Mesendoderm (in vitro differentiated cells): ENCODE data around the gene CSRNP3.
A peak's percentile ranks its signal among the peaks of the same experiment; 100 is the strongest.

Experiments used
- DNase-seq: peaks from one replicate; pipeline ENCODE4 v3.0.0; 2013
- H2AK5ac ChIP-seq: 2 replicates; pipeline ENCODE4 v1.6.1; 2013; ENCODE audit warnings: low read length, inconsistent platforms
- H2BK120ac ChIP-seq: 2 replicates; pipeline ENCODE4 v1.6.1; 2013; ENCODE audit warnings: low read depth, mild to moderate bottlenecking, low read length, moderate library complexity, mixed read lengths
- H2BK15ac ChIP-seq: replicated peaks from 2 replicates; pipeline ENCODE4 v1.6.1; 2013; ENCODE audit warnings: low read depth, mild to moderate bottlenecking, moderate library complexity
- H2BK5ac ChIP-seq: 2 replicates; pipeline ENCODE4 v1.6.1; 2013; ENCODE audit warnings: low read length, inconsistent platforms
- H3K18ac ChIP-seq: 2 replicates; pipeline ENCODE4 v1.6.1; 2013; ENCODE audit warnings: mild to moderate bottlenecking, low read length, mixed read lengths
- H3K23ac ChIP-seq: one replicate; pipeline ENCODE4 v1.6.1; 2013; ENCODE audit warnings: low read length
- H3K27ac ChIP-seq: 2 replicates; pipeline ENCODE4 v1.5.1; 2013; ENCODE audit warnings: low read depth, mild to moderate bottlenecking, inconsistent platforms, low read length, moderate library complexity
- H3K27me3 ChIP-seq: 2 replicates; pipeline ENCODE4 v1.6.1; 2013; ENCODE audit warnings: low read length, control low read depth, mild to moderate bottlenecking, inconsistent platforms; ENCODE audit not compliant: insufficient read depth, poor library complexity
- H3K36me3 ChIP-seq: 2 replicates; pipeline ENCODE4 v1.6.1; 2013; ENCODE audit warnings: low read length, inconsistent platforms; ENCODE audit not compliant: control insufficient read depth, insufficient read depth
- H3K4ac ChIP-seq: one replicate; pipeline ENCODE4 v1.6.1; 2013; ENCODE audit warnings: low read depth, mild to moderate bottlenecking, low read length, moderate library complexity
- H3K4me1 ChIP-seq: 2 replicates; pipeline ENCODE4 v1.6.1; 2013; ENCODE audit warnings: low read depth, low read length, inconsistent platforms; ENCODE audit not compliant: control insufficient read depth
- H3K4me2 ChIP-seq: 2 replicates; pipeline ENCODE4 v1.6.1; 2013; ENCODE audit warnings: low read length
- H3K4me3 ChIP-seq: 2 replicates; pipeline ENCODE4 v1.5.1; 2013; ENCODE audit warnings: mild to moderate bottlenecking, low read length
- H3K56ac ChIP-seq: one replicate; pipeline ENCODE4 v1.6.1; 2013; ENCODE audit warnings: low read length
- H3K79me1 ChIP-seq: 2 replicates; pipeline ENCODE4 v1.6.1; 2013; ENCODE audit warnings: low read length, inconsistent platforms
- H3K79me2 ChIP-seq: 2 replicates; pipeline ENCODE4 v1.6.1; 2013; ENCODE audit warnings: mild to moderate bottlenecking, low read length; ENCODE audit not compliant: control insufficient read depth, insufficient read depth
- H3K9ac ChIP-seq: 2 replicates; pipeline ENCODE4 v1.6.1; 2013; ENCODE audit warnings: low read length, inconsistent platforms
- H4K5ac ChIP-seq: one replicate; pipeline ENCODE4 v1.6.1; 2013; ENCODE audit warnings: low read length
- H4K8ac ChIP-seq: one replicate; pipeline ENCODE4 v1.6.1; 2013; ENCODE audit warnings: low read depth, mild to moderate bottlenecking, control low read depth, low read length, moderate library complexity
- WGBS: extraction: QIAGEN DNeasy Blood & Tissue Kit; methylation state at CpG from one replicate; pipeline ENCODE4 v1.1.7; 2013; ENCODE audit warnings: low lambda C conversion rate, missing lambda C conversion rate; ENCODE audit not compliant: insufficient coverage; ENCODE audit errors: extremely low coverage; 5-methylcytosine and 5-hydroxymethylcytosine counted together

Gene CSRNP3

DNA sequence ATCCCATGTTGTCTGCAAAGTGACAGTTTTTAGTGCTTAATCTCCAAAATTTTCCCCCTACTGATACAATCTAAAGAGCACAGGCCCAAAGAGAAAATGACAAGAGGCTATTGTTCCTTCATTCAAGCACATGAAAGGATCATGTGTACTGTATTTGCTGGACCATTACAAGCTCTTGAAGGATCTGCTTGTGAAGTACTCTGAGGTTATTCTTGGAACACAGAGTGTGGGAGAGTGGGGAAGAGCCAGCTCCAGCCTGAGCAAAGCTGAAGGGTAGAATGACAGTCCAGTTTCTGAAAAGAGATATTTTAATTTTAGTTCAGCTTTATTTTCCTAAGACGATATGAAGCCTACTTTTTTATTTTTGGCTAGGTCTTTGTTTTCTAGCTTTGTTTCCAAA, 212.3 kb downstream of the CSRNP3 start:
- no peak for DNase-seq
- no peak overlapping the region for H2AK5ac ChIP-seq
- no peaks in the 10 kb centered on the region for H3K79me2 ChIP-seq
- H3K18ac ChIP-seq = no peak overlapping the region
- no peak overlapping the region for H2BK120ac ChIP-seq
- H3K36me3 ChIP-seq = no peaks in the 10 kb centered on the region
- no peak overlapping the region for H2BK5ac ChIP-seq
- no peak overlapping the region for H3K4me3 ChIP-seq
- no peak overlapping the region for H3K4me2 ChIP-seq
- no peak overlapping the region for H3K27ac ChIP-seq
- no peak overlapping the region for H4K5ac ChIP-seq
- H3K4me1 ChIP-seq = no peaks in the 10 kb centered on the region
- no peak overlapping the region for H3K23ac ChIP-seq
- WGBS = no CpG with 5 or more reads among the region's 1 CpG
- no peaks in the 10 kb centered on the region for H3K27me3 ChIP-seq
- no peak overlapping the region for H4K8ac ChIP-seq
- H3K4ac ChIP-seq = no peak overlapping the region
- no peak overlapping the region for H3K9ac ChIP-seq
- H2BK15ac ChIP-seq = no peak overlapping the region
- no peak overlapping the region for H3K56ac ChIP-seq
- H3K79me1 ChIP-seq = no peaks in the 10 kb centered on the region

DNA sequence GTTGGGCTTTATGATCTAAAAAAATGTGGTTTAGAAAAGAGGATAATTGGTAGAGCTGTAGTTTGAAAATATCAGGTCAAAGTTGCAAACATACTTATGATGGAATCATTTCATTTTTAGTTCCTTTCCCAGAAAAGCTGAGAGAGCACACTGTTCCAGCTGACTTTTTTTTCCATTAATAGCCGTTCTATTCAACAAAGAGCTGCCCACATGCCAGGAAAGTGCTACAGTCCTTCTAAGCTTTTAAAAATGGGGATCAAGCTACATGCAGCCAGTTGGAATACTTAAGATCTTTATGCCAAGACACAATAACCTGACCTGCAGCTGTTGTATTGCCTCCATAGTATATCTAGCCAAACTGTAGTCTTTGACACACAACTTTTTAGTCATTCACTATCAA, 213.0 kb downstream of the CSRNP3 start:
- WGBS = no CpG with 5 or more reads among the region's 1 CpG
- no peak overlapping the region for H2BK15ac ChIP-seq

DNA sequence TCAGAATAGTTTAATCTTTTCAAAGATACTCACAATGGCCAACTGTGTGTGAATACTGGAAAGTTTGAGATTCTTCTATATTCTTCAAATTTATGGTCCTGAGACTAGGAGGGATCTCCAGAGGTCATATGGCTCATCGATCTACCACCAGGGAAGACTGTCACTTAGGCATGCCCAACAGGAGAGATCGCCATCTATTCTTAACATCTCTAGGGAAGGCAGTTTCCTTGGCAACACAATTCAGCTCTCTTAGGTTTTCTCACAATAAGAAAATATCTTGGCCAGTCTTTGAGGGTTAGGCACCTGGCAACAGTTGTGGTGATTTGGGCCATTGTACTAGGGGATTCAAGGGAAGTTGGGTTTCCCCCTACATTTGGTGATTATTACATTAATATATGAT, 217.3 kb downstream of the CSRNP3 start:
- no peaks in the 10 kb centered on the region for H3K36me3 ChIP-seq
- H4K8ac ChIP-seq = no peak overlapping the region
- no peak overlapping the region for H3K27ac ChIP-seq
- H3K9ac ChIP-seq = no peak overlapping the region
- no peak overlapping the region for H2BK5ac ChIP-seq
- no peak overlapping the region for H3K4me2 ChIP-seq
- H4K5ac ChIP-seq = no peak overlapping the region
- H3K4ac ChIP-seq = no peak overlapping the region
- DNase-seq = no peak
- no peak overlapping the region for H3K23ac ChIP-seq
- H3K4me3 ChIP-seq = no peak overlapping the region
- no peaks in the 10 kb centered on the region for H3K79me1 ChIP-seq
- no peak overlapping the region for H3K56ac ChIP-seq
- no peaks in the 10 kb centered on the region for H3K27me3 ChIP-seq
- H3K79me2 ChIP-seq = no peaks in the 10 kb centered on the region
- no peak overlapping the region for H2AK5ac ChIP-seq
- no peak overlapping the region for H2BK120ac ChIP-seq
- no CpG with 5 or more reads among the region's 2 CpGs for WGBS
- no peaks in the 10 kb centered on the region for H3K4me1 ChIP-seq
- no peak overlapping the region for H3K18ac ChIP-seq
- no peak overlapping the region for H2BK15ac ChIP-seq

More for the DNA sequence above, 213.0 kb downstream of the CSRNP3 start:
- Histone ChIP-seq H3K4me3 (no peak overlapping the region), H3K23ac (no peak overlapping the region), H3K79me1 (no peaks in the 10 kb centered on the region), H2BK5ac (no peak overlapping the region), H3K4ac (no peak overlapping the region), H3K56ac (no peak overlapping the region), H3K4me1 (no peaks in the 10 kb centered on the region), H3K4me2 (no peak overlapping the region), H4K5ac (no peak overlapping the region), H2BK120ac (no peak overlapping the region), H4K8ac (no peak overlapping the region), H3K27ac (no peak overlapping the region), H3K36me3 (no peaks in the 10 kb centered on the region), H3K18ac (no peak overlapping the region), H2AK5ac (no peak overlapping the region), H3K27me3 (no peaks in the 10 kb centered on the region), H3K9ac (no peak overlapping the region), H3K79me2 (no peaks in the 10 kb centered on the region)
- no peak for DNase-seq

DNA sequence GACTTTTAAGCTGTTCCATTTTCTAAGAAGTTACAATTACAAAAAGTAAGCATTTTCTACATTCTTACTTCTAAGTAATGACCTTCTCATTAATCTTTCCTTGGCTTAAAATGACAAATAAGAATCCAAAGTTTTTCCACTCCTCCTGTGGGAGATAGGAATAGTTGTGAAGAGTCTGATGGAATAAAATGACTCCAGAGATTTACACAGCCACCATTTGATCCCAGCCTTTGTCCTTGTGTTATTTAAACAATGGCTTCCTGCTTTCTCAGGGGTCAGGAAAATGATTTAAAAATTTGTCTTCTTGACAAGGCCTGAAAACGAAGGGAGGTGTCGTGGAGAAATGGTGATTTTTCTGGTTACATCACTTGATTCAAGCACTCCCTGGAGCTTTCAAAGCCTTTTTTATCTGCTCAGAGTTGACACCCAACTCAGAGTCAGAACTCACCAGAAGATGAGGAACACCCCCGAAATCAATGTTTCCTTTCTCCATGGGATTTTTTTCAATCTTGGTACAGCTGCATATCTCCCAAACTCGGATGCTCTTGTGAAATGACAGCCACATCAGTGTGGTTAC, 218.0 kb downstream of the CSRNP3 start:
- Histone ChIP-seq H3K79me1 (no peaks in the 10 kb centered on the region), H3K4ac (no peak overlapping the region), H2BK15ac (no peak overlapping the region), H3K27ac (no peak overlapping the region), H3K18ac (no peak overlapping the region), H3K4me3 (no peak overlapping the region), H3K4me2 (no peak overlapping the region), H4K8ac (no peak overlapping the region), H3K56ac (no peak overlapping the region), H3K27me3 (no peaks in the 10 kb centered on the region), H2BK120ac (no peak overlapping the region), H3K79me2 (no peaks in the 10 kb centered on the region), H2AK5ac (no peak overlapping the region), H4K5ac (no peak overlapping the region), H3K23ac (no peak overlapping the region), H2BK5ac (no peak overlapping the region), H3K36me3 (no peaks in the 10 kb centered on the region), H3K9ac (no peak overlapping the region), H3K4me1 (no peaks in the 10 kb centered on the region)
- DNase-seq = no peak
- no CpG with 5 or more reads among the region's 4 CpGs for WGBS

DNA sequence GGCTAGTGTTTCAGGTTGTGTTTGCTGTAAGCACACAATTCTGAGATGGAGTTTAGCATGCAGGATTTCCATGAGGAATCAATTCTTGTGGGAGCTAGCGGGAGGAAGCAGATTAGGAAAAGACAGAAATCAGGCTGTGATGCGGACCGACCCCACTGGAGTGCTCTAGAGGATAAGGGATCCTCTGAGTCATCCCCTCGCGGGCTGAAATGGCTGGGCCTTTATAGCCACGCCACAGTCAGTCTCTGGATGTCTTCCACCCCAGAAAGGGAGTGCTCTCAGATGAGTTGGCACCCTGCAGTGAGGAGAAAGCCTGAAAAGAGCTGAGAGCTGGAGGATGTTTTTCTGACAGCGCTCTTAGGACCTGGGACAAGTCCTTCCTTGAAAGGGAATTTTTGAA, 222.1 kb downstream of the CSRNP3 start:
- DNase-seq = peak; percentile 89
- H3K56ac ChIP-seq = no peak overlapping the region
- no CpG with 5 or more reads among the region's 7 CpGs for WGBS

DNA sequence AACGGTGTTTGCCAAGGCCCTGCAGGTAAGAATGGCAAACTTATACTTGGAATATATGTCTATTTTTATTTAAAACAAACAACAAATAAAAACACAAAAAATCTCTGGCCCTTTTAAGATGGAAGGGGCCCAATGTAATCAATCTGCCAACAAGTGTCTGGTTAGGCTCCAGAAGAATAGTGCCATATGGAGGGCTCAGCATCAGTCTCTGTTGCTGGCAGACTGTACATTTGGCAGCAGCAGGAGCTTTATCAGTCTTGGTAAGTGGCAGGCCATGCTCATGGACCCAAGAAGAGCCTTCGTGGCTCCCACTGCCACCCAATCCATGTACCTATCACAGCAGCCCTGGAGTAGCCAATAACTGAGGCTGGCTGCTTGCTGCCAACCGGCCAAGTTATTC, 223.4 kb downstream of the CSRNP3 start:
- no CpG with 5 or more reads among the region's 3 CpGs for WGBS
- Histone ChIP-seq H3K56ac (no peak overlapping the region), H3K79me1 (no peaks in the 10 kb centered on the region), H2BK15ac (no peak overlapping the region), H3K27ac (no peak overlapping the region), H4K8ac (no peak overlapping the region), H3K4me3 (no peak overlapping the region), H2BK5ac (no peak overlapping the region), H3K4me1 (no peaks in the 10 kb centered on the region), H3K36me3 (no peaks in the 10 kb centered on the region), H3K18ac (no peak overlapping the region), H2BK120ac (no peak overlapping the region), H3K4me2 (no peak overlapping the region), H3K4ac (peak overlapping the region; percentile 16), H3K23ac (no peak overlapping the region), H3K9ac (no peak overlapping the region), H3K27me3 (no peaks in the 10 kb centered on the region), H4K5ac (no peak overlapping the region), H3K79me2 (no peaks in the 10 kb centered on the region), H2AK5ac (no peak overlapping the region)
- DNase-seq = no peak

More for the DNA sequence above, 222.1 kb downstream of the CSRNP3 start:
- Histone ChIP-seq H3K79me2 (no peaks in the 10 kb centered on the region), H3K27ac (no peak overlapping the region), H3K23ac (no peak overlapping the region), H2BK120ac (no peak overlapping the region), H4K5ac (no peak overlapping the region), H3K9ac (no peak overlapping the region), H3K4me3 (no peak overlapping the region), H3K4me2 (no peak overlapping the region), H2BK15ac (no peak overlapping the region), H4K8ac (no peak overlapping the region), H3K36me3 (no peaks in the 10 kb centered on the region), H3K4me1 (no peaks in the 10 kb centered on the region), H3K79me1 (no peaks in the 10 kb centered on the region), H3K27me3 (no peaks in the 10 kb centered on the region), H3K18ac (no peak overlapping the region), H2AK5ac (no peak overlapping the region), H2BK5ac (no peak overlapping the region), H3K4ac (no peak overlapping the region)
